Measurements from ENCODE around the gene SERF2. TPM values are rescaled to one million over a fixed set of nuclear protein-coding genes. Genes with fewer than 3 reads are reported as not detected.

The SERF2 gene
- total and polyA plus RNA-seq, 2 of the 8 experiments (the other 6 are each of a cell fraction or from before 2014, with no cell fraction given), result 655 to 999 TPM

- TF ChIP-seq USF2 (IDR thresholded peaks at IDR 0.05; ENCODE audit: low read length) (no peak), RXRA (IDR thresholded peaks at IDR 0.05; ENCODE audit: insufficient read depth, low read depth, low read length) (no peak), CREB1 (IDR thresholded peaks at IDR 0.05) (no peak), EP300 (IDR thresholded peaks at IDR 0.05; ENCODE audit: borderline replicate concordance in 1 of 2, low read depth in 2 of 2, low read length in 2 of 2) (no peak), HDAC6 (IDR thresholded peaks at IDR 0.05; ENCODE audit: low read depth, low read length) (no peak)
These were observed 15.3 kb upstream of the SERF2 start, which contains the start of gene ELL3 (continued) for GRCh38 chr15:43776718-43777266.
